H7 (cell line): ENCODE measurements around the gene PRH1. TPM values are rescaled to one million over a fixed set of nuclear protein-coding genes. Genes with fewer than 3 reads are reported as not detected.

ENCODE experiments used
- DNase-seq: peaks from one replicate; pipeline ENCODE4 v3.0.0; 2012
- H3K27me3 ChIP-seq: 2 replicates; pipeline ENCODE4 v1.6.0; 2011; ENCODE audit warnings: mild to moderate bottlenecking, low read length; ENCODE audit not compliant: control insufficient read depth, insufficient read depth
- H3K36me3 ChIP-seq: replicated peaks from 2 replicates; pipeline ENCODE4 v1.5.1; 2011; ENCODE audit warnings: low read length; ENCODE audit not compliant: control insufficient read depth, insufficient read depth
- H3K4me3 ChIP-seq: 2 replicates; pipeline ENCODE4 v1.5.1; 2011; ENCODE audit warnings: low read depth, mild to moderate bottlenecking, control low read depth, low read length, moderate library complexity; ENCODE audit not compliant: insufficient read depth
- total RNA-seq: library from RNA; depleted of rRNA; stranded (reverse); fragments of >200 nt; shearing (Covaris generic); gene quantifications from 2 replicates; pipeline ENCODE4 v1.2.3, GENCODE V29; 2014; rRNA removed

Gene PRH1
- total RNA-seq, 1 experiment from 2014 or later: 5.2 TPM

DNA sequence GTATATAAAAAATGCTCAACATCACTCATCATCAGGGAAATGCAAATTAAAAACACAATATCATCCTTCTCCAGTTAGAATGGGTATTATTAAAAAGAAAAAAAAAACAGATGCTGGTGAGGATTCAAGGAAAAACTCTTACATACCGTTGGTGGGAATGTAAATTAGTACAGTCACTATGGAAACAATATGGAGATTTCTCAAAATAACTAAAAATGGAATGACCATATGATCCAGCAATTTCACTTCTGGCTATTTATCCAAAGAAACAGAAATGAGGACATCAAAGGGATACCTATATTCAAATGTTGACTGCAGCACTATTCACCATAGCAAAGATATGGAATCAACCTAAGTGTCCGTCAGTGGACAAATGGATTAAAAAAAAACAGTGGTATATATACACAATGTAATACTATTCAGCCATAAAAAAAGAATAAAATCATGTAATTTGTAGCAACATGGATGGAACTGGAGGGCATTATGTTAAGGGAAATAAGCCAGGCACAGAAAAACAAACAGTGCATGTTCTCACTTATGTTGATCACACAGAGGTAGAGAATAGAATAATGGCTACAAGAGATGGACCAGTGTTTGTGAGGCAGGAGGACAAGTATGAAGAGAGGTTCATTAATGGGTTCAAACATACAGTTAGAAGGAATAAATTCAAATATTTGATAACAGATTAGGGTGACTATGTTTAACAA lies 20.4 kb downstream of the PRH1 start:
- no peak for DNase-seq
- no peaks in the 10 kb centered on the region for H3K36me3 ChIP-seq
- no peaks in the 10 kb centered on the region for H3K27me3 ChIP-seq
- no peak overlapping the region for H3K4me3 ChIP-seq

- H3K36me3 ChIP-seq: no peaks in the 10 kb centered on the region
- no peak overlapping the region for H3K4me3 ChIP-seq
- H3K27me3 ChIP-seq: no peaks in the 10 kb centered on the region
- no peak for DNase-seq
Observed at GRCh38 chr12:10861366-10861765, 22.7 kb downstream of the PRH1 start.

DNA sequence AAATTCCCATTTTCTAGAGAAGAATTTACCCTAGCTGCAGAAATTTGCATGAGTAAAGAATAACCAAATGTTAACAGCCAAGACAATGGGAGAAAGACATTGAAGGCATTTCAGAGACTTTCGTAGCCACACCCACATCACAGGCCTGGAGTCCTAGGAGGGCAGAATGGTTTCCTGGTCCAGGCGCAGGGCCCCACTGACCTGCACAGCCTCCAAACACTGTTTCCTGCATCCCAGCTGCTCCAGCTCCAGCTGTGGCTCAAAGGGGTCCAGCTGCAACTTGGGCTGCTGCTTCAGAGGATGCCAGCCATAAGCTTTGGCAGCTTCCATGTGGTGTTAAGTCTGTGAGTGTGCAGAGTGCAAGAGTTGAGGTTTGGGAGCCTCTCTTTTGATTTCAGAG lies 28.2 kb downstream of the PRH1 start:
- Histone ChIP-seq H3K27me3 (no peaks in the 10 kb centered on the region), H3K4me3 (no peak overlapping the region), H3K36me3 (no peaks in the 10 kb centered on the region)
- DNase-seq: no peak

- DNase-seq: no peak
- no peak overlapping the region for H3K4me3 ChIP-seq
- no peaks in the 10 kb centered on the region for H3K36me3 ChIP-seq
- no peaks in the 10 kb centered on the region for H3K27me3 ChIP-seq
Observed at GRCh38 chr12:10853776-10854175, 30.3 kb downstream of the PRH1 start.

DNA sequence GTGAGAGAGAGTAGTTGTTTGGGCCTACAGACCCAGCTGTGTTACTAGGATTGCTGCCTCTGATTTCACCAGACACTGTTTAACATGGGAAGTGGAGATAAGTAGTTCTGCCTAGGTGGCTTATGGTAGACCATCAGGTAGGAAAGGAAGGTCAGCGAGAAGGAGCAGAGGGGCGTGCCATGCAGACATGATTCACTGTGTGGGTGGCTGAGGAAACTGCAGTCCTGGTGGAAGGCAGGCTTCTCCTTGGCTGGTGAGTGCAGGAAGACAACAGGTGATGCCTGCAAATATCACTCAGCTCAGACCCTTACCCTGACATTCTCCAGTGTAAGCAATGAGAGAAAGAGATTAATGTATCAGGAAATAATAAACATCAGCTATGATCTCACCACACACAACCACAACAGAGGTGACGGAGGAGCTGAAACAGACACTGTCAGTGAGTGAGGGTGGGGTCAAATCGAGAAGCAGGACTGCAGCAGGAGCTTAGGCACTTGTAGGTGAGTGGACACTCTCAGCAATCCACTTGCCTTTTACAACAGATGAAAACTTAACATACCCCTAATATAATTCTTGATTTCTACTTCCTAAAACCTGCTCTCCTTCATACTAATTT lies 32.7 kb downstream of the PRH1 start:
- no peak for DNase-seq
- no peak overlapping the region for H3K4me3 ChIP-seq
- H3K27me3 ChIP-seq: no peaks in the 10 kb centered on the region
- no peaks in the 10 kb centered on the region for H3K36me3 ChIP-seq

GRCh38 chr12:10849425-10849878 lies 34.6 kb downstream of the PRH1 start, which contains the start of gene PRR4:
TSS of gene PRR4 (minus strand) at chr12:10849475. CDS start at chr12:10849437, 38 bp downstream.
- Histone ChIP-seq H3K4me3 (no peak within 1 kb of the TSS), H3K27me3 (no peaks in the 10 kb centered on the region), H3K36me3 (no peaks in the 10 kb centered on the region)
- DNase-seq: no peak

DNA sequence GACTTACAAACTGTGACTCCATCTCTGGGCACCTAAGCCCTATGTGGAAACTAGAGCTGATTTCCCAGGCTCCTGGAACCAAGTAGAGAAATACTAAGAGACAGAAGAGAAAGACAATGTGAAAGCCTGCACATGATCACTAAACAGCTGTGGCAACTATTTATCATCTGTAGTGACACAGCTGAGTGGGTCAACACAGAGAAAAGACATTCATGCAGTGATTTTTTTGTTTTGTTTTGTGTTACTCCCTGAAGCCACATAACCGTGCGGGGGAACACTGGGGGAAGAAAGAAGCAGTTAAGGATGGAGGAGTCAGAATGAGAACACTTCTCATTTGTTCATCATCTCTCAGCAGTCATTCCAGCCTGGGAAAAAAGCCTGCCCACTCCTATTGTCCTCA lies 36.3 kb downstream of the PRH1 start:
- DNase-seq: no peak
- Histone ChIP-seq H3K36me3 (no peaks in the 10 kb centered on the region), H3K27me3 (no peaks in the 10 kb centered on the region), H3K4me3 (no peak overlapping the region)

GRCh38 chr12:10842862-10843261 lies 41.2 kb downstream of the PRH1 start:
- no peaks in the 10 kb centered on the region for H3K27me3 ChIP-seq
- no peak overlapping the region for H3K4me3 ChIP-seq
- no peak for DNase-seq
- no peaks in the 10 kb centered on the region for H3K36me3 ChIP-seq

DNA sequence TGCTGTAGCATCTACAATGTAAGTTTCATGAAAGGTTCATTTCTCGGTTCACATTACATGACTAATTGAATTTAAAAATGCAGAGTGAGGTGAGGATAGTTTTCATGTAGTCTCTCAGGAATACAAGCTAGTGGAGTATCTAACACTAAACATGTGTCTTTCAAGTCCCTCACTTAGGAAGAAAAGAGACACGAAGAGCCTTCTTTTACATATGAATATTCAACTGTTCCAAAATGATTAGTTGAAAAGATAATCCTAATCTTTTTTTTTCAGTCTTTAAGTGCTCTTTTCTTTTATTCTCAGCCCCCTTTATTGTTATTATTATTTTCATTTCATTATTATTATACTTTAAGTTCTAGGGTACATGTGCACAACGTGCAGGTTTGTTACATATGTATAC lies 45.6 kb downstream of the PRH1 start:
- no peaks in the 10 kb centered on the region for H3K36me3 ChIP-seq
- DNase-seq: no peak
- H3K4me3 ChIP-seq: no peak overlapping the region
- H3K27me3 ChIP-seq: no peaks in the 10 kb centered on the region

Other genes with a start within 250 kb of the PRH1 start
- 2.0 and 2.9 TPM in 2 replicates for gene STYK1, start 210.2 kb downstream of the PRH1 start, total RNA-seq
- gene YBX3, start 160.9 kb downstream of the PRH1 start, total RNA-seq: 108 and 140 TPM in 2 replicates
- gene TAS2R7, start 81.6 kb downstream of the PRH1 start, total RNA-seq: not detected in 2 replicates
- gene TAS2R8, start 77.0 kb downstream of the PRH1 start, total RNA-seq: not detected in 2 replicates
- not detected in 2 replicates for gene TAS2R9, start 74.1 kb downstream of the PRH1 start, total RNA-seq
- 0.10 TPM in 1 of 2 replicates, not detected in the other for gene TAS2R10, start 57.9 kb downstream of the PRH1 start, total RNA-seq
- 0.78 and 2.1 TPM in 2 replicates for gene PRR4, start 34.8 kb downstream of the PRH1 start, total RNA-seq
- 0.24 TPM in 1 of 2 replicates, not detected in the other for gene TAS2R13, start 25.3 kb upstream of the PRH1 start, total RNA-seq
- 0.21 TPM in 1 of 2 replicates, not detected in the other for gene PRH2, start 45.0 kb upstream of the PRH1 start, total RNA-seq
- 0.10 and 0.92 TPM in 2 replicates for gene TAS2R14, start 55.0 kb upstream of the PRH1 start, total RNA-seq
- gene TAS2R50, start 102.7 kb upstream of the PRH1 start, total RNA-seq: 0.76 and 0.85 TPM in 2 replicates
- gene TAS2R20, start 114.0 kb upstream of the PRH1 start, total RNA-seq: 0.26 and 0.38 TPM in 2 replicates
- 0.62 and 1.3 TPM in 2 replicates for gene TAS2R19, start 138.4 kb upstream of the PRH1 start, total RNA-seq
- gene TAS2R31, start 147.2 kb upstream of the PRH1 start, total RNA-seq: 0.48 and 0.55 TPM in 2 replicates
- gene TAS2R46, start 178.0 kb upstream of the PRH1 start, total RNA-seq: 0.37 and 0.87 TPM in 2 replicates
- 0.33 TPM in 1 of 2 replicates, not detected in the other for gene TAS2R43, start 208.1 kb upstream of the PRH1 start, total RNA-seq